ENCODE results near the gene PM20D2. TPM values are rescaled to one million over a fixed set of nuclear protein-coding genes. Genes with fewer than 3 reads are reported as not detected.

The PM20D2 gene
- total and polyA plus RNA-seq, 2 of the 13 experiments (the other 11 are each of a cell fraction or from before 2014, with no cell fraction given): 13.3 to 26.3 TPM

- TF ChIP-seq ZNF724P (CRISPR knock-in tag; IDR thresholded peaks at IDR 0.05; ENCODE audit: borderline replicate concordance): no peak
- no peak for TF ChIP-seq BCL6 (CRISPR knock-in tag; IDR thresholded peaks at IDR 0.05)
Measured at GRCh38 chr6:89204096-89204495, 58.2 kb downstream of the PM20D2 start (continued).

GRCh38 chr6:89205819-89206218 is 60.0 kb downstream of the PM20D2 start:
- Histone ChIP-seq H3K9ac (ENCODE audit: insufficient read depth, low read depth, low read length) (no peak overlapping the region), H3K79me2 (ENCODE audit: insufficient read depth, low read length) (no peaks in the 10 kb centered on the region), H3K4me3 (replicated peaks in 1 of 3; ENCODE audit: insufficient read depth in 1 of 3, low read depth in 2 of 3, low read length in 3 of 3) (no peak overlapping the region), H4K20me1 (ENCODE audit: insufficient read depth, low read length) (no peaks in the 10 kb centered on the region), H3K4me1 (ENCODE audit: insufficient read depth, low read length) (no peaks in the 10 kb centered on the region), H2AFZ (ENCODE audit: low read length) (no peak overlapping the region), H3K36me3 (replicated peaks in 1 of 2; ENCODE audit: control insufficient read depth in 1 of 2, insufficient read depth in 2 of 2, low read length in 2 of 2) (no peaks in the 10 kb centered on the region), H3K27ac (ENCODE audit: extremely low read length, insufficient read depth, low read length) (no peak overlapping the region), H3K27me3 (ENCODE audit: control insufficient read depth in 1 of 2, insufficient read depth in 2 of 2, low read length in 2 of 2) (no peaks in the 10 kb centered on the region), H3K9me3 (ENCODE audit: low read length) (no peaks in the 10 kb centered on the region), H3K4me2 (ENCODE audit: low read depth, low read length) (no peak overlapping the region)
- DNase-seq (ENCODE audit: low spot score): no peak
- ChIA-PET CTCF (ENCODE audit: low intra/inter-chr PET ratio, low total read pairs) (no interaction called here), POLR2A (no interaction called here)
- WGBS (ENCODE audit: low lambda C conversion rate): 3% methylated on average over 4 of the region's 4 CpGs
- BruUV-seq (replicated peaks): no TSS peak
- no peak for FAIRE-seq
- intact Hi-C loops (cut with micrococcal nuclease; ENCODE audit: unreplicated experiment): no loop called here
- in situ Hi-C loops (cut with HindIII; ENCODE audit: extremely low pct_ligation_motif_present, low pct_unique_long_range_greater_than_20kb): no loop called here
- no peak for ATAC-seq
- TF ChIP-seq PRDM15 (CRISPR knock-in tag; IDR thresholded peaks at IDR 0.05) (no peak), ATF1 (CRISPR knock-in tag; IDR thresholded peaks at IDR 0.05) (no peak), ZFP36 (IDR thresholded peaks at IDR 0.05; ENCODE audit: borderline replicate concordance, low read depth, low read length, partially characterized antibody) (no peak), ZNF607 (CRISPR knock-in tag; IDR thresholded peaks at IDR 0.05; ENCODE audit: borderline replicate concordance) (no peak), ZBTB14 (CRISPR knock-in tag; IDR thresholded peaks at IDR 0.05) (no peak), ZNF572 (CRISPR knock-in tag; IDR thresholded peaks at IDR 0.05) (no peak), ZSCAN5A (CRISPR knock-in tag; IDR thresholded peaks at IDR 0.05; ENCODE audit: borderline replicate concordance) (no peak), ZNF512B (CRISPR knock-in tag; IDR thresholded peaks at IDR 0.05; ENCODE audit: borderline replicate concordance) (no peak), TCF7L2 (IDR thresholded peaks at IDR 0.05; ENCODE audit: low read depth, low read length) (no peak), SP4 (CRISPR knock-in tag; IDR thresholded peaks at IDR 0.05) (no peak), HBP1 (CRISPR knock-in tag; IDR thresholded peaks at IDR 0.05; ENCODE audit: low read depth) (no peak)

Data from HepG2 (cell line).